MM.1S (cell line): Measurements from ENCODE around the gene CUBN.

Experiments
- DNase-seq: peaks from one replicate; pipeline ENCODE4 v3.0.0-alpha.2; 2015
- H2AFZ ChIP-seq: fragments of 300-600 bp; sonication (generic); 2 replicates; pipeline ENCODE4 v1.6.0; 2016; ENCODE audit warnings: antibody characterized with exemption, low read length
- H3F3A ChIP-seq: fragments of 300-600 bp; sonication (generic); 2 replicates; pipeline ENCODE4 v1.6.1; 2016; ENCODE audit warnings: mild to moderate bottlenecking, antibody characterized with exemption, low read length, moderate library complexity, mixed read lengths; ENCODE audit not compliant: insufficient read depth
- H3K27ac ChIP-seq: fragments of 300-600 bp; sonication (generic); 2 replicates; pipeline ENCODE4 v1.5.1; 2016; ENCODE audit warnings: mild to moderate bottlenecking, low read length
- H3K27me3 ChIP-seq: fragments of 300-600 bp; sonication (generic); replicated peaks from 2 replicates; pipeline ENCODE4 v1.6.0; 2016; ENCODE audit warnings: low read length; ENCODE audit not compliant: insufficient read depth
- H3K36me3 ChIP-seq: fragments of 300-600 bp; sonication (generic); replicated peaks from 2 replicates; pipeline ENCODE4 v1.6.1; 2016; ENCODE audit warnings: mild to moderate bottlenecking, low read length, mixed read lengths; ENCODE audit not compliant: insufficient read depth
- H3K4me1 ChIP-seq: fragments of 300-600 bp; sonication (generic); 2 replicates; pipeline ENCODE4 v1.6.1; 2016; ENCODE audit warnings: low read length, mixed read lengths
- H3K4me2 ChIP-seq: fragments of 300-600 bp; sonication (generic); 2 replicates; pipeline ENCODE4 v1.6.0; 2016; ENCODE audit warnings: low read depth, low read length
- H3K4me3 ChIP-seq: fragments of 300-600 bp; sonication (generic); 2 replicates; pipeline ENCODE4 v1.5.1; 2016; ENCODE audit warnings: low read length, mixed read lengths
- H3K79me2 ChIP-seq: fragments of 300-600 bp; sonication (generic); 2 replicates; pipeline ENCODE4 v1.6.1; 2016; ENCODE audit warnings: mixed run types, low read length, mixed read lengths
- H3K9ac ChIP-seq: fragments of 300-600 bp; sonication (generic); 2 replicates; pipeline ENCODE4 v1.6.1; 2016; ENCODE audit warnings: low read length, mixed read lengths
- H3K9me2 ChIP-seq: fragments of 300-600 bp; sonication (generic); replicated peaks from 2 replicates; pipeline ENCODE4 v1.6.1; 2016; ENCODE audit warnings: mild to moderate bottlenecking, low read length, mixed read lengths; ENCODE audit not compliant: insufficient read depth
- H3K9me3 ChIP-seq: fragments of 300-600 bp; sonication (generic); replicated peaks from 2 replicates; pipeline ENCODE4 v1.6.1; 2016; ENCODE audit warnings: mild to moderate bottlenecking, low read length, mixed read lengths; ENCODE audit not compliant: insufficient read depth
- H4K20me1 ChIP-seq: fragments of 300-600 bp; sonication (generic); 2 replicates; pipeline ENCODE4 v1.6.1; 2016; ENCODE audit warnings: mild to moderate bottlenecking, low read length, moderate library complexity, mixed read lengths; ENCODE audit not compliant: insufficient read depth
- EZH2 ChIP-seq: fragments of 300-600 bp; sonication (generic); optimal IDR thresholded peaks from 2 replicates; pipeline ENCODE3; 2017; ENCODE audit warnings: low read depth, mild to moderate bottlenecking, antibody characterized with exemption, low read length, mixed read lengths
- EZH2phosphoT487 ChIP-seq: fragments of 300-600 bp; sonication (generic); IDR thresholded peaks from 2 replicates; pipeline ENCODE4 v1.6.1; 2018; ENCODE audit warnings: antibody characterized with exemption, low read length
- TF ChIP-seq, protein P1 (sequence below): fragments of 300-600 bp; sonication (generic); IDR thresholded peaks from 2 replicates; pipeline ENCODE4 v1.5.1; 2016; ENCODE audit warnings: antibody characterized with exemption, low read length, mixed read lengths

Gene CUBN

GRCh38 chr10:17066000-17066399 is 63.6 kb downstream of the CUBN start:
- TF ChIP-seq, protein P1, sequence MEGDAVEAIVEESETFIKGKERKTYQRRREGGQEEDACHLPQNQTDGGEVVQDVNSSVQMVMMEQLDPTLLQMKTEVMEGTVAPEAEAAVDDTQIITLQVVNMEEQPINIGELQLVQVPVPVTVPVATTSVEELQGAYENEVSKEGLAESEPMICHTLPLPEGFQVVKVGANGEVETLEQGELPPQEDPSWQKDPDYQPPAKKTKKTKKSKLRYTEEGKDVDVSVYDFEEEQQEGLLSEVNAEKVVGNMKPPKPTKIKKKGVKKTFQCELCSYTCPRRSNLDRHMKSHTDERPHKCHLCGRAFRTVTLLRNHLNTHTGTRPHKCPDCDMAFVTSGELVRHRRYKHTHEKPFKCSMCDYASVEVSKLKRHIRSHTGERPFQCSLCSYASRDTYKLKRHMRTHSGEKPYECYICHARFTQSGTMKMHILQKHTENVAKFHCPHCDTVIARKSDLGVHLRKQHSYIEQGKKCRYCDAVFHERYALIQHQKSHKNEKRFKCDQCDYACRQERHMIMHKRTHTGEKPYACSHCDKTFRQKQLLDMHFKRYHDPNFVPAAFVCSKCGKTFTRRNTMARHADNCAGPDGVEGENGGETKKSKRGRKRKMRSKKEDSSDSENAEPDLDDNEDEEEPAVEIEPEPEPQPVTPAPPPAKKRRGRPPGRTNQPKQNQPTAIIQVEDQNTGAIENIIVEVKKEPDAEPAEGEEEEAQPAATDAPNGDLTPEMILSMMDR = no peak
- TF ChIP-seq EZH2phosphoT487 = no peak
- TF ChIP-seq EZH2 = no peak
- Histone ChIP-seq H4K20me1 (no peaks in the 10 kb centered on the region), H3K9me3 (no peaks in the 10 kb centered on the region), H3K4me2 (no peak overlapping the region), H3K36me3 (no peaks in the 10 kb centered on the region), H3K4me3 (no peak overlapping the region), H3F3A (no peaks in the 10 kb centered on the region), H3K27ac (no peak overlapping the region), H3K4me1 (no peaks in the 10 kb centered on the region), H3K9me2 (no peaks in the 10 kb centered on the region), H3K9ac (no peak overlapping the region), H3K79me2 (no peaks in the 10 kb centered on the region), H2AFZ (no peak overlapping the region), H3K27me3 (no peaks in the 10 kb centered on the region)
- DNase-seq = no peak

GRCh38 chr10:17065273-17065672 is 64.3 kb downstream of the CUBN start:
- no peak overlapping the region for H3K4me3 ChIP-seq
- no peaks in the 10 kb centered on the region for H3K4me1 ChIP-seq
- no peaks in the 10 kb centered on the region for H4K20me1 ChIP-seq
- no peak overlapping the region for H3K27ac ChIP-seq
- H3K9ac ChIP-seq = no peak overlapping the region
- H3K79me2 ChIP-seq = no peaks in the 10 kb centered on the region
- no peak overlapping the region for H3K4me2 ChIP-seq
- H3K9me2 ChIP-seq = no peaks in the 10 kb centered on the region
- no peak overlapping the region for H2AFZ ChIP-seq
- H3F3A ChIP-seq = no peaks in the 10 kb centered on the region
- TF ChIP-seq EZH2 = no peak
- TF ChIP-seq, protein P1 = no peak
- TF ChIP-seq EZH2phosphoT487 = no peak
- H3K36me3 ChIP-seq = no peaks in the 10 kb centered on the region
- no peak for DNase-seq
- H3K27me3 ChIP-seq = no peaks in the 10 kb centered on the region
- no peaks in the 10 kb centered on the region for H3K9me3 ChIP-seq

DNA sequence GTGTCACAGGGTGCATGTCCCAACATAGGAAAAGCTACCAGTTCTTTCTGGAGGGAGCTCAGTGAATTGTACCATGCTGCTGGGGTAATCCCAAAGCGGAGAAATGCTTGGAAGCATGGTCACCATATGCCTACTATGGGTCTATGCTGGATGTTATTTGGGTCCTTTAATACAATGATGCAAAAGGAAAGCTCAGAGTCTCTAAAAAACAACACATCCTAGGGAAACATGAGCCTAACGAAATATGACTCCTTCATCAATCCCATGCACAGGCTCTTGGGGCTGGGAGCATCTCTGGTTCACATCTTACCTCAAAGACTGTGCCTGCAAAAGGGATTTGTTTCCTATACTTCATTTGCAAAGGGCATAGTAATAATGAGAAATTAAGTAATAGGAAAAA is 65.2 kb downstream of the CUBN start:
- Histone ChIP-seq H3K36me3 (no peaks in the 10 kb centered on the region), H3K4me1 (no peaks in the 10 kb centered on the region), H3K9me3 (no peaks in the 10 kb centered on the region), H3K9ac (no peak overlapping the region), H3K4me2 (no peak overlapping the region), H3K9me2 (no peaks in the 10 kb centered on the region), H3K79me2 (no peaks in the 10 kb centered on the region), H3K27ac (no peak overlapping the region), H3K4me3 (no peak overlapping the region), H2AFZ (no peak overlapping the region), H3F3A (no peaks in the 10 kb centered on the region), H3K27me3 (no peaks in the 10 kb centered on the region), H4K20me1 (no peaks in the 10 kb centered on the region)
- TF ChIP-seq EZH2 (no peak), EZH2phosphoT487 (no peak)
- TF ChIP-seq, protein P1 = no peak
- DNase-seq = no peak
